Measurements from ENCODE around the gene DUOX2. TPM values are rescaled to one million over a fixed set of nuclear protein-coding genes. Genes with fewer than 3 reads are reported as not detected.

Gene DUOX2
- total RNA-seq, 1 donor from 2014 or later: not detected

DNA sequence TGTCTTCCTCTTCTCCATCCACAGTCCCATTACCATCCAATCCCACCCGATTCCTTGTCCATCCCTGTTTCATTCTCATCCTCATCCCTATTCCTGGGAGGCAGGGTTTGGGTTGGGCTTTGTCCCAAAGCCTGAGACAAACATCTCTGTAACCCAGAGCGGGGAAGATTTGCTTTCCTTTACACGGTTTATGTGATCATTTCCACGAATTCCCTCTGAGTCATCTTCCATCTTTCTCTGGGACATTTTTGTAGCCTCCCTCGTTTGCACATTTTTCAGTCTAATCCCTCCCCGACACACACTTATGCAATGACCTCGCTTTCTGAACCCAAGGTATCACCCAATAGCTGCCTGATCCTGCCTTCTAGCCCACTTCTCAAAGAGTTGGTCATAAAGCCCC lies 22.8 kb downstream of the DUOX2 start:
- no peak overlapping the region for H3K27ac Mint-ChIP-seq
- H3K27me3 ChIP-seq: peaks cover 12% of the 10 kb centered on the region
- H3K4me2 ChIP-seq: no peak overlapping the region

DNA sequence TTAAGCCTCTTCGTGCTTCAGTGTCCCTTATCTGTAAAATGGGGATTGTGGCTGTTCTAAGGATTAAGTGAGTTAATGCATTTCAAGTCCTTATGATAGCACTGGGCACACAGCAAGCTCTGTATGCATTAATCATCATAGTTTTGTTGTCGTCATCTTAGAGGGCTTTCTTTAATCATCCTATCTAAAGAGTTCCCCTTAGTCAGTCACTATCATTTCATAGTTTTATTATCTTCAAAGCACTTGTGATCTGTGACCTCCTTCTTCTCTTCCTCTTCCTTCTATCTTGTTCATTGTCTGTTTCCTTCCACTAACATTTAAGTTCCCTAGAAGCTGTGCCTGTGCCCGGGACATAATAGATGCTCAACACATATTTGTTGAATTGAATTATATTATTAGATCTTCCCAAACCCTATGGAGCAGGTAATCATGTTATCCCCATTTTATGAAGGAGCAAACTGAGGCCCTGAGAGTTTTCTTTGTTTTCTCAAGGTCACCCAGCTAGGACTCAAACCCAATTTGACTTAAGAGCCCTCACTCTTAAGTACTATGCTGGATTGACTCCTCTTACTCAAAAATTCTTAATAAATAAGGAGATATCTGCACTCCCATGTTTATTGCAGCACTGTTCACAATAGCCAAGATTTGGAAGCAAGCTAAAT lies 24.1 kb downstream of the DUOX2 start:
- H4K20me1 ChIP-seq (ENCODE audit: low read depth): no peaks in the 10 kb centered on the region
- Mint-ChIP-seq H3K4me3 (no peak overlapping the region), H3K27me3 (ENCODE audit: insufficient read depth, low read depth) (peaks cover 8% of the 10 kb centered on the region), H3K9me3 (no peaks in the 10 kb centered on the region), H3K36me3 (no peaks in the 10 kb centered on the region), H3K27ac (no peak overlapping the region), H3K4me1 (no peaks in the 10 kb centered on the region)
- H3K4me2 ChIP-seq: no peak overlapping the region
- no peaks in the 10 kb centered on the region for H3F3A ChIP-seq (ENCODE audit: low read depth)
- H3K36me3 ChIP-seq: no peaks in the 10 kb centered on the region
- no peak overlapping the region for H3K27ac ChIP-seq
- no peak overlapping the region for H2AFZ ChIP-seq (replicated peaks)
- peaks cover 12% of the 10 kb centered on the region for H3K27me3 ChIP-seq
- DNase-seq (ENCODE audit: low spot score): no peak
- H3K4me3 ChIP-seq: no peak overlapping the region
- H3K9me3 ChIP-seq (ENCODE audit: low read depth): no peaks in the 10 kb centered on the region
- no peak overlapping the region for H3K9ac ChIP-seq
- TF ChIP-seq EZH2phosphoT487 (IDR thresholded peaks at IDR 0.05): no peak
- TF ChIP-seq, protein P1, sequence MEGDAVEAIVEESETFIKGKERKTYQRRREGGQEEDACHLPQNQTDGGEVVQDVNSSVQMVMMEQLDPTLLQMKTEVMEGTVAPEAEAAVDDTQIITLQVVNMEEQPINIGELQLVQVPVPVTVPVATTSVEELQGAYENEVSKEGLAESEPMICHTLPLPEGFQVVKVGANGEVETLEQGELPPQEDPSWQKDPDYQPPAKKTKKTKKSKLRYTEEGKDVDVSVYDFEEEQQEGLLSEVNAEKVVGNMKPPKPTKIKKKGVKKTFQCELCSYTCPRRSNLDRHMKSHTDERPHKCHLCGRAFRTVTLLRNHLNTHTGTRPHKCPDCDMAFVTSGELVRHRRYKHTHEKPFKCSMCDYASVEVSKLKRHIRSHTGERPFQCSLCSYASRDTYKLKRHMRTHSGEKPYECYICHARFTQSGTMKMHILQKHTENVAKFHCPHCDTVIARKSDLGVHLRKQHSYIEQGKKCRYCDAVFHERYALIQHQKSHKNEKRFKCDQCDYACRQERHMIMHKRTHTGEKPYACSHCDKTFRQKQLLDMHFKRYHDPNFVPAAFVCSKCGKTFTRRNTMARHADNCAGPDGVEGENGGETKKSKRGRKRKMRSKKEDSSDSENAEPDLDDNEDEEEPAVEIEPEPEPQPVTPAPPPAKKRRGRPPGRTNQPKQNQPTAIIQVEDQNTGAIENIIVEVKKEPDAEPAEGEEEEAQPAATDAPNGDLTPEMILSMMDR (IDR thresholded peaks at IDR 0.05): no peak
- TF ChIP-seq EZH2 (IDR thresholded peaks at IDR 0.05): no peak
- no peaks in the 10 kb centered on the region for H3K79me2 ChIP-seq (ENCODE audit: low read depth)
- H3K4me1 ChIP-seq: no peaks in the 10 kb centered on the region

More for the DNA sequence above, 22.8 kb downstream of the DUOX2 start:
- no peak overlapping the region for H3K27ac ChIP-seq
- H4K20me1 ChIP-seq (ENCODE audit: low read depth): no peaks in the 10 kb centered on the region
- no peak for DNase-seq (ENCODE audit: low spot score)
- no peak for TF ChIP-seq EZH2phosphoT487 (IDR thresholded peaks at IDR 0.05)
- no peak for TF ChIP-seq EZH2 (IDR thresholded peaks at IDR 0.05)
- TF ChIP-seq, protein P1 (IDR thresholded peaks at IDR 0.05): no peak
- no peak overlapping the region for H3K4me3 Mint-ChIP-seq
- no peaks in the 10 kb centered on the region for H3K9me3 ChIP-seq (ENCODE audit: low read depth)
- no peaks in the 10 kb centered on the region for H3K9me3 Mint-ChIP-seq
- H3K27me3 Mint-ChIP-seq (ENCODE audit: insufficient read depth, low read depth): peaks cover 8% of the 10 kb centered on the region
- H3K36me3 ChIP-seq: no peaks in the 10 kb centered on the region
- no peaks in the 10 kb centered on the region for H3K79me2 ChIP-seq (ENCODE audit: low read depth)
- no peak overlapping the region for H2AFZ ChIP-seq (replicated peaks)
- H3K4me1 Mint-ChIP-seq: no peaks in the 10 kb centered on the region
- no peaks in the 10 kb centered on the region for H3F3A ChIP-seq (ENCODE audit: low read depth)
- H3K36me3 Mint-ChIP-seq: no peaks in the 10 kb centered on the region
- no peak overlapping the region for H3K9ac ChIP-seq
- H3K4me3 ChIP-seq: no peak overlapping the region
- H3K4me1 ChIP-seq: no peaks in the 10 kb centered on the region

DNA sequence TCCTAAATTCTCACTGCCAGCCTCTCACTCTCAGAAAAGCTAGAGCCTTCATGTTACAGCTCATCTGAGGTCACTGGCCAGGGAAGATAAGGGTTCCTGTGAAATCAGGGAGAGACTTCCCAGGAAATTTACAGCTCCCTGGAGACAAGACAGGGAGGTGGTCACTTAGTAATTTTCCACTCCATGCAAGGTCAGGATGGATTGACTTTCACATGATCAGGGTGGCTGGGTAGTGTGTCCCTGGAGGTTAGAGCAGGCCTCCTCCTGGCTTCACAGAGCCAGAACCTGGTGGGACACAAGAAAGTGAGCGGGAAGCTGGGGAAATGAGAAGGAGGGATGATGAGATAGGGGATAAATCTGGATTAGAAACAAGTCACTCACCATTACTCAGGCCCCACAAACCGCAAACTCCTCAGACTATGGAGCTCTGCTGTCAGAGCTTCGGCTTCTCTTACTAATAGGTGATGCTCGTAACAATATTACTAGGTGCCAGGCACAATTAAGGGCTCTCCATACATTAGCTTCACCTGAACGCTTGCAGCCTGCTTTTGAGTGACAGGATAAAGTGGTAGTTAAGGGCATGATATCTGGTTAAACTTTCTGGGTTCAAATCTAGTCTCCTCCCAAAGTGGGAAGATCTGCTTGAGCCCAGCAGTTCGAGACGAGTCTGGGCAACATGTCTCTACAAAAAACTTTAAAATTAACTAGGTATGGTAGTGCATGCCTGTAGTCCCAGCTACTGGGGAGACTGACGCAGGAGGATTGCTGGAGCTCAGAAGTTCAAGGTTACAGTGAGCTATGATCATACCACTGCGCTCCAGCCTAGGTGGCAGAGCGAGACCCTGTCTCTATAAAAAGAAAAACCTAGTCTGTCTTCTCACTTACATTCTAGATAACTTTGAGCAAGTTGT lies 24.9 kb downstream of the DUOX2 start:
- DNase-seq (ENCODE audit: low spot score): no peak
- H3K27ac Mint-ChIP-seq: no peak overlapping the region
- Histone ChIP-seq H3K27ac (no peak overlapping the region), H3K9me3 (ENCODE audit: low read depth) (no peaks in the 10 kb centered on the region), H2AFZ (replicated peaks) (no peak overlapping the region), H3K4me2 (no peak overlapping the region), H3K79me2 (ENCODE audit: low read depth) (no peaks in the 10 kb centered on the region), H3K9ac (no peak overlapping the region), H3K4me3 (no peak overlapping the region), H3K36me3 (no peaks in the 10 kb centered on the region), H4K20me1 (ENCODE audit: low read depth) (no peaks in the 10 kb centered on the region), H3K4me1 (no peaks in the 10 kb centered on the region), H3K27me3 (peaks cover 12% of the 10 kb centered on the region), H3F3A (ENCODE audit: low read depth) (no peaks in the 10 kb centered on the region)
- H3K4me3 Mint-ChIP-seq: no peak overlapping the region
- H3K9me3 Mint-ChIP-seq: no peaks in the 10 kb centered on the region
- H3K27me3 Mint-ChIP-seq (ENCODE audit: insufficient read depth, low read depth): peaks cover 6% of the 10 kb centered on the region
- TF ChIP-seq EZH2 (IDR thresholded peaks at IDR 0.05) (no peak), EZH2phosphoT487 (IDR thresholded peaks at IDR 0.05) (no peak)
- TF ChIP-seq, protein P1 (IDR thresholded peaks at IDR 0.05): no peak
- no peaks in the 10 kb centered on the region for H3K36me3 Mint-ChIP-seq
- H3K4me1 Mint-ChIP-seq: no peaks in the 10 kb centered on the region
